Keratinocyte (primary cell): Measurements from ENCODE around the gene RALGPS1. TPM values are rescaled to one million over a fixed set of nuclear protein-coding genes. Genes with fewer than 3 reads are reported as not detected.
A peak's percentile ranks its signal among the peaks of the same experiment; 100 is the strongest.

ENCODE experiments used
- DNase-seq: peaks from one replicate; pipeline ENCODE4 v3.0.0-alpha.2; 2011; ENCODE audit warnings: low read depth, missing footprints, low spot score
- FAIRE-seq: peaks from 2 replicates; lab custom pipeline; 2011; peaks lifted over from hg19 to GRCh38; lab: Jason Lieb, UNC
- H2AFZ ChIP-seq: 2 replicates; pipeline ENCODE4 v1.6.0; 2012; ENCODE audit warnings: low read length, control low read depth, inconsistent platforms; ENCODE audit not compliant: control insufficient read depth
- H3K27ac ChIP-seq: 2 replicates; pipeline ENCODE4 v1.5.1; 2011; ENCODE audit warnings: low read length; ENCODE audit not compliant: control insufficient read depth, insufficient read depth
- H3K27me3 ChIP-seq: 3 replicates; pipeline ENCODE4 v1.6.0; 2011; ENCODE audit warnings: low read length; ENCODE audit not compliant: control insufficient read depth, insufficient read depth; ENCODE audit errors: extremely low read depth
- H3K36me3 ChIP-seq, 2 experiments: 2 replicates in 1 of 2; 3 replicates in 1 of 2; pipeline ENCODE4 v1.5.1; 2011; ENCODE audit warnings: low read length in 2 of 2, mild to moderate bottlenecking in 1 of 2; ENCODE audit not compliant: control insufficient read depth in 2 of 2, insufficient read depth in 2 of 2; ENCODE audit errors: extremely low read depth in 1 of 2
- H3K4me1 ChIP-seq: 3 replicates; pipeline ENCODE4 v1.5.1; 2011; ENCODE audit warnings: low read length; ENCODE audit not compliant: control insufficient read depth, insufficient read depth; ENCODE audit errors: extremely low read depth
- H3K4me2 ChIP-seq: 3 replicates; pipeline ENCODE4 v1.6.0; 2011; ENCODE audit warnings: low read depth, low read length; ENCODE audit not compliant: control insufficient read depth, insufficient read depth; ENCODE audit errors: extremely low read depth
- H3K4me3 ChIP-seq, 3 experiments: fragments of 200-600 bp in 1 of 3; sonication (generic) in 1 of 3; 2 replicates in 2 of 3; 3 replicates in 1 of 3; pipeline ENCODE4 v1.5.1; 2011 to 2016; ENCODE audit warnings: low read length in 3 of 3, mild to moderate bottlenecking in 3 of 3, control low read depth in 2 of 3, inconsistent platforms in 1 of 3, low read depth in 1 of 3, mixed read lengths in 1 of 3, mixed run types in 1 of 3, moderate library complexity in 1 of 3; ENCODE audit not compliant: control insufficient read depth in 2 of 3, insufficient read depth in 2 of 3; ENCODE audit errors: extremely low read depth in 1 of 3
- H3K79me2 ChIP-seq: 2 replicates; pipeline ENCODE4 v1.6.0; 2012; ENCODE audit warnings: low read length; ENCODE audit not compliant: control insufficient read depth, insufficient read depth
- H3K9ac ChIP-seq: 3 replicates; pipeline ENCODE4 v1.6.0; 2011; ENCODE audit warnings: low read length; ENCODE audit not compliant: control insufficient read depth, insufficient read depth; ENCODE audit errors: extremely low read depth
- H3K9me1 ChIP-seq: 3 replicates; pipeline ENCODE4 v1.6.0; 2011; ENCODE audit warnings: low read length; ENCODE audit not compliant: control insufficient read depth, insufficient read depth; ENCODE audit errors: extremely low read depth
- H3K9me3 ChIP-seq: 2 replicates; pipeline ENCODE4 v1.5.1; 2012; ENCODE audit warnings: low read depth, low read length; ENCODE audit not compliant: control insufficient read depth
- H4K20me1 ChIP-seq: 3 replicates; pipeline ENCODE4 v1.6.0; 2011; ENCODE audit warnings: low read length; ENCODE audit not compliant: control insufficient read depth, insufficient read depth; ENCODE audit errors: extremely low read depth
- CTCF ChIP-seq, 3 experiments: IDR thresholded peaks in 1 of 3; conservative IDR thresholded peaks in 1 of 3; optimal IDR thresholded peaks in 1 of 3; 2 replicates in 2 of 3; 3 replicates in 1 of 3; pipeline versions ENCODE3 to v1.5.1; 2011; ENCODE audit warnings: low read length in 3 of 3, mild to moderate bottlenecking in 3 of 3, moderate library complexity in 2 of 3, control low read depth in 1 of 3, inconsistent platforms in 1 of 3; ENCODE audit not compliant: insufficient read depth in 2 of 3; ENCODE audit errors: extremely low read depth in 1 of 3
- EZH2 ChIP-seq: IDR thresholded peaks from one replicate; pipeline ENCODE4 v1.6.1; 2012; ENCODE audit warnings: inconsistent platforms, mild to moderate bottlenecking, low read length, moderate library complexity
- dilution Hi-C: fragments of 300-500 bp; cut with MboI; formaldehyde crosslinking; loops from one replicate; pipeline ENCODE4 v1.7.0; 2020; ENCODE audit warnings: low sequenced_read_pairs; ENCODE audit not compliant: extremely low pct_ligation_motif_present
- polyA plus RNA-seq, 5 experiments: library from polyadenylated mRNA; depleted of rRNA in 3 of 5; stranded (reverse) in 3 of 5; stranded (forward) in 1 of 5; unstranded in 1 of 5; fragments of >200 nt; gene quantifications; 1 replicate in 1 of 5; 2 replicates in 3 of 5; 3 replicates in 1 of 5; pipeline versions ENCODE4 v1.2.1 to v1.2.3, GENCODE V29; 2011 to 2012; ENCODE audit warnings: missing spikeins in 2 of 5, low read depth in 1 of 5, low replicate concordance in 1 of 5

RALGPS1 gene
- polyA plus RNA-seq, 1 donor (not counting 4 experiments of a cell fraction or from before 2014, with no cell fraction given), result 0.56 TPM

DNA sequence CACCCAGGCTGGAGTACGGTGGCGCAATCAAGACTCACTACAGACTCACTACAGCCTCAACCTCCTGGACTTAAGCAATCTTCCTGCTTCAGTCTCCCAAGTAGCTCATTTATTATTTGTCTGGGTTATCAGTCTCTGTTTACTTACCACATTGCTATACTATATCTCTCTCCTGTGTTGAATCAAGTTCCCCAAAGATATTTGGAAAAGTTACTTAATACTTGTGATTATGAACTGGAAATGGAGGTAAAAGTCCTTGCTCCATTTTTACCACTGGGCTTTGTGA is 152.2 kb downstream of the RALGPS1 start:
- H3K27me3 ChIP-seq, result no peaks in the 10 kb centered on the region
- H3K9me3 ChIP-seq, result no peaks in the 10 kb centered on the region
- no peak overlapping the region for H2AFZ ChIP-seq
- no peaks in the 10 kb centered on the region for H3K36me3 ChIP-seq
- no peak overlapping the region for H3K4me2 ChIP-seq
- H3K27ac ChIP-seq, result no peak overlapping the region
- no peak for TF ChIP-seq CTCF (optimal IDR thresholded peaks at IDR 0.05 in 1 of 3, IDR thresholded peaks at IDR 0.05 in 1 of 3, conservative IDR thresholded peaks at IDR 0.05 in 1 of 3; ENCODE audit: extremely low read depth in 1 of 3, insufficient read depth in 2 of 3, low read length in 3 of 3)
- no peak for TF ChIP-seq EZH2
- no peak overlapping the region for H3K9ac ChIP-seq
- H3K79me2 ChIP-seq, result no peaks in the 10 kb centered on the region
- H4K20me1 ChIP-seq, result no peaks in the 10 kb centered on the region
- H3K4me1 ChIP-seq, result peaks cover 13% of the 10 kb centered on the region
- no peak overlapping the region for H3K4me3 ChIP-seq
- dilution Hi-C loops, result no loop called here
- DNase-seq (no peak), FAIRE-seq (no peak)
- no peaks in the 10 kb centered on the region for H3K9me1 ChIP-seq

GRCh38 chr9:127067603-127068220 is 153.1 kb downstream of the RALGPS1 start:
- DNase-seq (peak; percentile 11), FAIRE-seq (peak; percentile 86)
- Histone ChIP-seq H3K79me2 (no peaks in the 10 kb centered on the region), H3K27me3 (no peaks in the 10 kb centered on the region), H4K20me1 (no peaks in the 10 kb centered on the region), H2AFZ (peak overlapping the region; percentile 50), H3K4me2 (peak overlapping the region; percentile 29), H3K9me3 (no peaks in the 10 kb centered on the region), H3K4me3 (no peak overlapping the region), H3K9ac (no peak overlapping the region), H3K4me1 (peaks cover 13% of the 10 kb centered on the region), H3K27ac (no peak overlapping the region), H3K9me1 (no peaks in the 10 kb centered on the region), H3K36me3 (no peaks in the 10 kb centered on the region)
- TF ChIP-seq CTCF (optimal IDR thresholded peaks at IDR 0.05 in 1 of 3, IDR thresholded peaks at IDR 0.05 in 1 of 3, conservative IDR thresholded peaks at IDR 0.05 in 1 of 3; ENCODE audit: extremely low read depth in 1 of 3, insufficient read depth in 2 of 3, low read length in 3 of 3), result no peak
- no peak for TF ChIP-seq EZH2
- dilution Hi-C loops, result no loop called here
